Right lobe of liver (tissue), 6 donors: Measurements from ENCODE around the gene ERGIC3. TPM values are rescaled to one million over a fixed set of nuclear protein-coding genes. Genes with fewer than 3 reads are reported as not detected.

Source experiments
- ATAC-seq, 4 donors: fragments of 200-7000 bp; cut with Tn5 transposase; one replicate each; pipeline ENCODE4 v1.9.1; 2020; ENCODE audit warnings: mild to moderate bottlenecking in 4 of 4, moderate library complexity in 4 of 4
- DNase-seq, 3 donors: peaks; one replicate each; pipeline ENCODE4 v3.0.0-alpha.2; 2020
- H3K27ac ChIP-seq, 3 donors: fragments of 200-600 bp; one replicate each; pipeline ENCODE4 v1.8.0; 2022
- H3K27me3 ChIP-seq, 2 donors: fragments of 200-600 bp; one replicate each; pipeline ENCODE4 v1.8.0; 2022
- H3K36me3 ChIP-seq, 4 donors: fragments of 200-600 bp; sonication (generic) in 1 of 4; one replicate each; pipeline versions ENCODE4 v1.5.1 to v1.8.0; 2017 to 2022; ENCODE audit warnings: control low read depth in 1 of 4
- H3K4me1 ChIP-seq, 4 donors: fragments of 200-600 bp; sonication (generic) in 1 of 4; one replicate each; pipeline versions ENCODE4 v1.5.1 to v1.8.0; 2017 to 2022; ENCODE audit warnings: control low read depth in 1 of 4
- H3K4me3 ChIP-seq, 3 donors: fragments of 200-600 bp; one replicate each; pipeline ENCODE4 v1.8.0; 2022
- H3K9me3 ChIP-seq, 4 donors: fragments of 200-600 bp; sonication (generic) in 1 of 4; one replicate each; pipeline versions ENCODE4 v1.5.1 to v1.8.0; 2017 to 2022; ENCODE audit warnings: control low read depth in 1 of 4
- CTCF ChIP-seq, 4 donors: fragments of 200-600 bp in 3 of 4; fragments of 450-650 bp in 1 of 4; IDR thresholded peaks; one replicate each; pipeline versions ENCODE4 v1.5.1 to v1.8.0; 2016 to 2022; ENCODE audit warnings: antibody characterized with exemption in 4 of 4, mild to moderate bottlenecking in 2 of 4
- POLR2A ChIP-seq: fragments of 450-650 bp; IDR thresholded peaks from one replicate; pipeline ENCODE4 v1.6.1; 2017; ENCODE audit warnings: antibody characterized with exemption, mild to moderate bottlenecking
- WGBS: methylation state at CpG from one replicate; pipeline ENCODE4 v1.1.6; 2018; ENCODE audit warnings: low coverage, low lambda C conversion rate; ENCODE audit not compliant: insufficient coverage; ENCODE audit errors: missing lambda C conversion rate; 5-methylcytosine and 5-hydroxymethylcytosine counted together
- intact Hi-C, 2 donors: fragments of 100-400 bp; cut with DNase I; formaldehyde crosslinking; loops; one replicate each; pipeline versions ENCODE4 v1.11.2 to v1.14.1; 2022
- total RNA-seq, 6 experiments: library from RNA; depleted of rRNA in 2 of 6; stranded (reverse); fragments of >200 nt in 2 of 6; fragmentation: NEBNext Ultra II Directional in 3 of 6; extraction: Animal tissue kit (Norgen Biotek cat#: 25700) in 3 of 6; gene quantifications; one replicate each; pipeline versions ENCODE4 v1.1.0 to v1.2.4, GENCODE V29; 2016 to 2023
- donor health status: DM: no; HTN: yes; CAD: no.
- donor health status: DM: no; HTN: no; CAD: no.
- donor health status: DM: no; HTN: no; CAD: no.
- donor health status: DM: no; HTN: yes; CAD: no.
- donor health status: DM: no; HTN: yes; CAD: no.

The ERGIC3 gene
- total RNA-seq, 6 experiments from 2014 or later, result 82.7 to 129 (median 112) TPM

GRCh38 chr20:35497780-35498189 is 44.1 kb upstream of the ERGIC3 start:
- peaks cover 0 to 77% (median 9%) of the 10 kb centered on the region in 4 donors for H3K36me3 ChIP-seq
- no peak overlapping the region for H3K27ac ChIP-seq
- ATAC-seq (no peak), DNase-seq (no peak)
- H3K4me1 ChIP-seq, result no peaks in the 10 kb centered on the region
- WGBS, result 80% methylated on average over 1 of the region's 9 CpGs
- H3K27me3 ChIP-seq, result no peaks in the 10 kb centered on the region
- intact Hi-C loops, result no loop called here
- no peak overlapping the region for H3K4me3 ChIP-seq
- TF ChIP-seq CTCF (IDR thresholded peaks at IDR 0.05) (no peak), POLR2A (no peak)
- H3K9me3 ChIP-seq, result no peaks in the 10 kb centered on the region

- H3K4me3 ChIP-seq, result no peak overlapping the region
- no peaks in the 10 kb centered on the region for H3K27me3 ChIP-seq
- ATAC-seq, result no peak
- 86% methylated on average over 1 of the region's 1 CpG for WGBS
- H3K4me1 ChIP-seq, result no peaks in the 10 kb centered on the region
- intact Hi-C loops, result no loop called here
- no peak overlapping the region for H3K27ac ChIP-seq
- TF ChIP-seq POLR2A (no peak), CTCF (IDR thresholded peaks at IDR 0.05) (no peak)
- peaks cover 0 to 76% (median 13%) of the 10 kb centered on the region in 4 donors for H3K36me3 ChIP-seq
- no peak for DNase-seq
- H3K9me3 ChIP-seq, result no peaks in the 10 kb centered on the region
Measured at GRCh38 chr20:35499271-35499670, 42.6 kb upstream of the ERGIC3 start.

- Histone ChIP-seq H3K4me1 (no peaks in the 10 kb centered on the region), H3K27ac (no peak overlapping the region), H3K4me3 (no peak overlapping the region), H3K27me3 (no peaks in the 10 kb centered on the region), H3K9me3 (no peaks in the 10 kb centered on the region), H3K36me3 (peaks cover 0 to 48% (median 13%) of the 10 kb centered on the region in 4 donors)
- 64% methylated on average over 8 of the region's 8 CpGs for WGBS
- TF ChIP-seq POLR2A (no peak), CTCF (IDR thresholded peaks at IDR 0.05) (no peak)
- intact Hi-C loops, result no loop called here
- DNase-seq (no peak), ATAC-seq (peak in 2 of 4 donors; percentile 11 to 27)
Measured at GRCh38 chr20:35502352-35502751, 39.5 kb upstream of the ERGIC3 start.

GRCh38 chr20:35503281-35503680 is 38.6 kb upstream of the ERGIC3 start:
- ATAC-seq, result no peak
- H3K9me3 ChIP-seq, result no peaks in the 10 kb centered on the region
- TF ChIP-seq POLR2A (no peak), CTCF (IDR thresholded peaks at IDR 0.05) (no peak)
- no peaks in the 10 kb centered on the region for H3K27me3 ChIP-seq
- H3K4me1 ChIP-seq, result no peaks in the 10 kb centered on the region
- WGBS, result 98% methylated on average over 8 of the region's 10 CpGs
- DNase-seq, result no peak
- H3K4me3 ChIP-seq, result no peak overlapping the region
- peaks cover 0 to 39% (median 11%) of the 10 kb centered on the region in 4 donors for H3K36me3 ChIP-seq
- H3K27ac ChIP-seq, result no peak overlapping the region
- intact Hi-C loops, result no loop called here
